GM12872 (cell line): ENCODE measurements around the gene GIT2.

ENCODE experiments used
- TF ChIP-seq, protein P1 (sequence below): IDR thresholded peaks from 3 replicates; pipeline ENCODE4 v1.5.1; 2011; ENCODE audit warnings: low read depth, mild to moderate bottlenecking, low read length, moderate library complexity; ENCODE audit not compliant: insufficient read depth

Gene GIT2

DNA sequence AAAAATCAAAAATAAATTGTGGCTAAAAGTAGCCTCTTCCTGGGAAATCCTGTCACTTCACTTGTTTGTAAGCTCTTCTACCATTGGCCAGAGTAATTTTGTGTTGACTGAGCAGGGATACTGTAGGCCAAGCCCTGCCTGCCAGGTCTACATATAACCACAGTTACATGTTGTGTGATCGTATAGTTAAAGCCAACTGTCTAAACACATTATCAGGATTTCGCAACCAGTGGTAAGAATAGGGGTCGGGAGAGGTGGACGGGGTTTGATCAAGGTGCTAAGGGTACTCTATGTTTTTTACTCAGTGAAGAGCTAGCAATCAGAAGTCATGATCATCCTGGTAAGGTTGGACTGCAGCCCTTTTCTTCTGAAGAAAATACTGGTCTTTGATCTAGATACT lies 16.5 kb upstream of the GIT2 start:
- TF ChIP-seq, protein P1, sequence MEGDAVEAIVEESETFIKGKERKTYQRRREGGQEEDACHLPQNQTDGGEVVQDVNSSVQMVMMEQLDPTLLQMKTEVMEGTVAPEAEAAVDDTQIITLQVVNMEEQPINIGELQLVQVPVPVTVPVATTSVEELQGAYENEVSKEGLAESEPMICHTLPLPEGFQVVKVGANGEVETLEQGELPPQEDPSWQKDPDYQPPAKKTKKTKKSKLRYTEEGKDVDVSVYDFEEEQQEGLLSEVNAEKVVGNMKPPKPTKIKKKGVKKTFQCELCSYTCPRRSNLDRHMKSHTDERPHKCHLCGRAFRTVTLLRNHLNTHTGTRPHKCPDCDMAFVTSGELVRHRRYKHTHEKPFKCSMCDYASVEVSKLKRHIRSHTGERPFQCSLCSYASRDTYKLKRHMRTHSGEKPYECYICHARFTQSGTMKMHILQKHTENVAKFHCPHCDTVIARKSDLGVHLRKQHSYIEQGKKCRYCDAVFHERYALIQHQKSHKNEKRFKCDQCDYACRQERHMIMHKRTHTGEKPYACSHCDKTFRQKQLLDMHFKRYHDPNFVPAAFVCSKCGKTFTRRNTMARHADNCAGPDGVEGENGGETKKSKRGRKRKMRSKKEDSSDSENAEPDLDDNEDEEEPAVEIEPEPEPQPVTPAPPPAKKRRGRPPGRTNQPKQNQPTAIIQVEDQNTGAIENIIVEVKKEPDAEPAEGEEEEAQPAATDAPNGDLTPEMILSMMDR = no peak

DNA sequence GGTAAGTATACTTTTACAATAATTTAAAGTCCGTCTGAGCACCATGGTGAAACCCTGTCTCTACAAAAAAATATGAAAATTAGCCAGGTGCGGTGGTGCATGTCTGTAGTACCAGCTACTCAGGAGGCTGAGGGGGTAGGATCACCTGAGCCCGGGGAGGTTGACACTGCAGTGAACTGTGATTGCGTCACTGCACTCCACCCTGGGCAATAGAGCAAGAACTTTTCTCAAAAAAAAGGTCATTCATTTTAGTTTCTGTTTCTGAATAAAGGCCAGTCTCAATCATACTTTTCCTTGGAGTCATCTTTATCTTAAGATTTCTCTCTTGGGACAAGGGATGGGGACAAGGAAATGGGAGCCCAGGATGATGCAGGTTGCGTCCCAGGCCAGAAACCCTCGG lies 16.0 kb upstream of the GIT2 start:
- TF ChIP-seq, protein P1 = no peak

DNA sequence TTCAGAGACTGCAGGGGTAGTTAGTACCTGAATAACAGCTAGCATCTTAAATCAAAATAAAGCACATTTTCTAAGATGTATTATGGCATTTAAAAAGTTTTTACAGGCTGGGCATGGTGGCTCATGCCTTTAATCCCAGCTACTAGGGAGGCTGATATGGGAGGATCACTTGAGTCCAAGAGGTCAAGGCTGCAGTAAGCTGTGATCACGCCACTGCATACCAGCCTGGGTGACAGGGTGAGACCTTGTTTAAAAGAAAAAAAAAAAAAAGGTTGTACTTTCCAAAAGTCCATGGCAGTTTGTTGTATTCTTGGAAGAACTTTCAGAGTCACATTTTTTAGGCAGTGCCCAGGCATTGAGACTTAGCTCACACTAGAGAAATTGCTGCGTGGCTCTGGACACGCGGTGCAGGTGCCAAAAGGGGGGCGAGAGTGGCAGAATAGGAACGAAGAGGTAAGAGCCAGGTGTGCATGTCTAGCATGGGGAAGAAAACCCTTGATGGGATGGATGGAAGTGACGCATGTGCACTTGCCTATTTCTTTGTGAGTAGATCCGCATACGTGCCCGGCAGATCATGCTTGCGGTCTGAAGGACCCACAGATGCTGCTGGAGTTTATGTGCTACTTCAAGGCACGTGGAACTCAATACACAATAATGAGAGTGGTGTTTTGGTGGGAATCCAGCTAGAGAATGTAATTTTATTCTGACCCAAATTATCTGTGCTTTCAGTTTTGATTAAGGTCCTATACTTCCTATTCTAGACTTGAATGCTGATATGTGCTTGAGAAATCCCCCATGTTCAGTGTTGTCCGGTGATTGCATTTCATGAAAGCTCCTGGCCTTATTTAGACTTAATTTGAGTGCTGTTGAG lies 14.9 kb upstream of the GIT2 start:
- TF ChIP-seq, protein P1 = no peak

DNA sequence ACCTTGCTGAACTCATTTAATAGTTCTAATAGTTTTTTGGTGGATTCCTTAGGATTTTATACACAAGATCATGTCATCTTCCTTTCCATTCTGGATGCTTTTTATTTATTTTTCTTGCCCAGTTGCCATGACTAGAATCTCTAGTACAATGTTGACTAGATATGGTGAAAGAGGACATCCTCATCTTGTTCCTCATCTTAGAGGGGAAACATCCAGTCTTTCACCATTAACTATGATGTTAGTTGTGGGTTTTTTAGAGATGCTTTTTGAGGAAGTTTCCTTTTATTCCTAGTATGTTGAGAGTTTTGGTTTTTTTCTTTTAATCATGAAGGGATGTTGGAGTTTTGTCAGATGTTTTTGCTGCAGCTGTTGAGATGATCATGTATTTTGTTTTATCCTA lies 11.7 kb upstream of the GIT2 start:
- TF ChIP-seq, protein P1 = no peak

DNA sequence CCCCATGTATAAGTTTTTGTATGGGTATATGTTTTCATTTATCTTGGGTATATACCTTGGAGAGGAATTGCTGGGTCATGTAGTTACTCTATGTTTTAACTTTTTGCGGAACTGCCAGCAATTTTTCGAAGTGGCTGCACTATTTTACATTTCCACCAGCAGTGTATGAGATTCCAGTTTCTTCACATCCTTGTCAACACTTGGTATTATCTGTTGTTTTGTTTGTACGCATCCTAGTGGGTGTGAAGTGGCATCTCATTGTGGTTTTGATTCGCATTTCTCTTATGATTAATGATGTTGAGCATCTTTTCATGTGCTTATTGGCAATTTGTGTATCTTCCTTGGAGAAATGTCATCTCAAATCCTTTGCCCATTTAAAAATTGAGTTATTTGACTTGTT lies 9.9 kb upstream of the GIT2 start:
- TF ChIP-seq, protein P1 = no peak

DNA sequence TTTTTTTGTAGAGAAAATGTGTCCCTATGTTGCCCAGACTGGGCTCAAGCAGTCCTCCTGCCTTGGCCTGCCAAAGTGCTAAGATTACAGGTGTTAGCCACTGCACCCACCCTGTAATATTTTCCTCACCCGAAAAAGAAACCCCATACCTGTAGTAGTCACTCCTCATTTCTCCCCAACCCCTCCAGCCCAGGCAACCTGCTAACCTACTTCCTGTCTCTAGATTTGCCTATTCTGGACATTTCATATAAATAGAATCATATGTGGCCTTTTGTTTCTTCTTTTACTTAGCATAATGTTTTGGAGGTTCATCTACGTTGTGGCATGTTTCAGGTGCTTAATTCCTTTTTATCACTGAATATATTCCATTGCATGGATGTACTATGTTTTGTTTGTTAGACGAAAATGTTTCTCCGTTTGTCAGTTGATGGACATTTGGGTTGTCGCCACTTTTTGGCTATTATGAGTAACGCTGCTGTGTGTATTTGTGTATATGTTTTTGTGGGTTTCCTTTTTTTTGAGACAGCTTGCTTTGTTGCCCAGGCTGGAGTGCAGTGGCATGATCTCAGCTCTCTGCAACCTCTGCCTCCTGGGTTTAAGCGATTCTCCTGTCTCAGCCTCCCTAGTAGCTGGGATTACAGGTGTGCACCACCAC lies 9.3 kb upstream of the GIT2 start:
- TF ChIP-seq, protein P1 = no peak

DNA sequence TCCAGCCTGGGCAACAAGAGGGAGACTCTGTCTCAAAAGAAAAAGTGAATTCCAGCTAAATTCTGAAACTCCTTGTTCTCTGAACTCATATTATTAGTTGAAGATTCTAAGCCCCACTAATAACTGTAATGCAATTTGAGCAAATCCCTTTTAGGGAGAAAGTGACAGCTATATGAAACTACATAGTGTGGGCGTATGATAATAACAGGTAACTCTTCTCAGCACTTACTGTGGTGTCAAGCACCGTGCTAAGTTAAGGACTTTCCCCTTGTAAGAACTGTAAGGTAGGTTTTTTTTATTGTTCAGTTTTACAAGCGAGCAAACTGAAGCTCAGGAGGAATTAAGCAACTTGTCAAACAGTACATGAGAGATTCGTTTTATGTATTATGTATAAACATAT lies 8.4 kb upstream of the GIT2 start:
- TF ChIP-seq, protein P1 = no peak
